ENCODE measurements around the gene KLHL10.

Gene KLHL10

GRCh38 chr17:41870627-41871026, 33.0 kb downstream of the KLHL10 start:
- no peak for TF ChIP-seq CTCF (IDR thresholded peaks at IDR 0.05)

GRCh38 chr17:41871789-41872188, 34.2 kb downstream of the KLHL10 start:
- no peak for TF ChIP-seq CTCF (IDR thresholded peaks at IDR 0.05)

GRCh38 chr17:41873559-41874292, 36.1 kb downstream of the KLHL10 start:
- no peak for TF ChIP-seq CTCF (IDR thresholded peaks at IDR 0.05)

- TF ChIP-seq CTCF (IDR thresholded peaks at IDR 0.05) = no peak
Observed at GRCh38 chr17:41880130-41880529, 42.5 kb downstream of the KLHL10 start.

GRCh38 chr17:41882756-41883155, 45.1 kb downstream of the KLHL10 start:
- no peak for TF ChIP-seq CTCF (IDR thresholded peaks at IDR 0.05)

- no peak; the same call in 1 of the 2 replicates for TF ChIP-seq CTCF (IDR thresholded peaks at IDR 0.05)
Observed at GRCh38 chr17:41885733-41886132, 48.1 kb downstream of the KLHL10 start.

GRCh38 chr17:41888332-41888965, 50.8 kb downstream of the KLHL10 start:
- TF ChIP-seq CTCF (IDR thresholded peaks at IDR 0.05) = no peak

Data from LNCAP (cell line).